GM18873 (cell line): ENCODE data around the gene TECR.

ENCODE experiments used
- ATAC-seq: cut with Tn5 transposase; IDR thresholded peaks from one replicate; pipeline ENCODE4 v1.9.1; 2021; ENCODE audit warnings: mild to moderate bottlenecking, moderate library complexity, moderate number of reproducible peaks; ENCODE audit not compliant: unreplicated experiment, low FRiP score

Gene TECR

GRCh38 chr19:14507704-14508542 is 21.5 kb upstream of the TECR start:
- ATAC-seq = no peak

- ATAC-seq = no peak
Measured at GRCh38 chr19:14510311-14511228, 18.8 kb upstream of the TECR start.

GRCh38 chr19:14511229-14511593 is 18.2 kb upstream of the TECR start:
- no peak for ATAC-seq

GRCh38 chr19:14512406-14512961 is 16.9 kb upstream of the TECR start:
- ATAC-seq = no peak

GRCh38 chr19:14514215-14514863 is 15.1 kb upstream of the TECR start:
- no peak for ATAC-seq

GRCh38 chr19:14515501-14516047 is 13.8 kb upstream of the TECR start:
- ATAC-seq = no peak

GRCh38 chr19:14516048-14516534 is 13.3 kb upstream of the TECR start:
- no peak for ATAC-seq

GRCh38 chr19:14516746-14517438 is 12.5 kb upstream of the TECR start:
- ATAC-seq = no peak

GRCh38 chr19:14517446-14517839 is 12.0 kb upstream of the TECR start:
- peak; percentile 0 for ATAC-seq

- peak; percentile 51 for ATAC-seq
Measured at GRCh38 chr19:14517840-14518505, 11.4 kb upstream of the TECR start, which contains the start of gene DNAJB1. Gene DNAJB1 (minus strand): TSS chr19:14518397. CDS start chr19:14518349, 48 bp downstream.

GRCh38 chr19:14519245-14519859 is 10.0 kb upstream of the TECR start:
- no peak for ATAC-seq

GRCh38 chr19:14519860-14520407 is 9.5 kb upstream of the TECR start:
- ATAC-seq = no peak

GRCh38 chr19:14520543-14520942 is 8.9 kb upstream of the TECR start:
- no peak for ATAC-seq

- ATAC-seq = no peak
Measured at GRCh38 chr19:14525729-14526128, 3.7 kb upstream of the TECR start.

GRCh38 chr19:14526423-14526822 is 3.0 kb upstream of the TECR start:
- ATAC-seq = no peak

- no peak for ATAC-seq
Measured at GRCh38 chr19:14528419-14529253, 758 bp upstream of the TECR start.

GRCh38 chr19:14530005-14530348 is 583 bp downstream of the TECR start:
- ATAC-seq = peak; percentile 0
